A549 (cell line): ENCODE results near the gene ZBED4. TPM values are rescaled to one million over a fixed set of nuclear protein-coding genes. Genes with fewer than 3 reads are reported as not detected.

Experiments used
- ATAC-seq, 2 experiments: fragments of 200-7000 bp in 1 of 2; fragments of >200 bp in 1 of 2; cut with Nextera tagmentation in 1 of 2; cut with Tn5 transposase in 1 of 2; 3 replicates each; pipeline versions ENCODE4 v1.8.0 to v1.9.1; 2018 to 2020; ENCODE audit warnings: mild to moderate bottlenecking in 1 of 2, moderate library complexity in 1 of 2
- CTCF ChIA-PET: fragments of 300-600 bp; sonication (Branson Sonifier 250); formaldehyde crosslinking; extraction: SDS; loops from one replicate; lab custom pipeline; 2021; ENCODE audit warnings: antibody characterized with exemption, inconsistent platforms; lab: Yijun Ruan, JAX
- POLR2A ChIA-PET: fragments of 350-600 bp; formaldehyde crosslinking; extraction: SDS; loops from one replicate; lab custom pipeline; 2021; ENCODE audit warnings: antibody characterized with exemption, inconsistent platforms; lab: Yijun Ruan, JAX
- DNase-seq, 2 experiments: peaks; one replicate each; pipeline versions ENCODE4 v3.0.0 to v3.0.0-alpha.2; 2011 to 2016; ENCODE audit warnings: low read depth in 1 of 2, low spot score in 1 of 2
- FAIRE-seq: peaks from 2 replicates; lab custom pipeline; 2011; peaks lifted over from hg19 to GRCh38; lab: Jason Lieb, UNC
- H3K27ac ChIP-seq, 2 experiments: fragments of >200 bp; sonication (Bioruptor Twin); formaldehyde crosslinking; 3 replicates each; pipeline ENCODE4 v1.5.1; 2016 to 2017
- H3K4me1 ChIP-seq: fragments of >200 bp; sonication (Bioruptor Twin); formaldehyde crosslinking; 3 replicates; pipeline ENCODE4 v1.6.1; 2016
- H3K4me2 ChIP-seq: fragments of >200 bp; sonication (Bioruptor Twin); formaldehyde crosslinking; 3 replicates; pipeline ENCODE4 v1.6.1; 2016
- H3K4me3 ChIP-seq: fragments of >200 bp; sonication (Bioruptor Twin); formaldehyde crosslinking; 3 replicates; pipeline ENCODE4 v1.5.1; 2016
- H3K9me3 ChIP-seq: fragments of >200 bp; sonication (Bioruptor Twin); formaldehyde crosslinking; 3 replicates; pipeline ENCODE4 v1.6.1; 2016
- BHLHE40 ChIP-seq: IDR thresholded peaks from 2 replicates; pipeline ENCODE4 v1.6.1; 2012; ENCODE audit warnings: low read depth, low read length, inconsistent platforms
- CBX2 ChIP-seq: fragments of 200-600 bp; sonication (generic); IDR thresholded peaks from 2 replicates; pipeline ENCODE4 v1.6.1; 2016; ENCODE audit warnings: low read depth, mild to moderate bottlenecking, borderline replicate concordance
- CEBPB ChIP-seq, 2 experiments: fragments of >200 bp in 1 of 2; sonication (Bioruptor Twin) in 1 of 2; formaldehyde crosslinking in 1 of 2; IDR thresholded peaks; 2 replicates each; pipeline ENCODE4 v1.6.1; 2012 to 2016
- EHF ChIP-seq: fragments of 250-450 bp; sonication (Bioruptor Pico); IDR thresholded peaks from 2 replicates; pipeline ENCODE4 v1.5.0; 2020; ENCODE audit warnings: mild to moderate bottlenecking
- EHMT2 ChIP-seq: fragments of 200-600 bp; sonication (generic); IDR thresholded peaks from 2 replicates; pipeline ENCODE4 v1.6.1; 2016; ENCODE audit warnings: antibody characterized with exemption, low read depth, mild to moderate bottlenecking, moderate library complexity
- EP300 ChIP-seq, 2 experiments: fragments of >200 bp; sonication (Bioruptor Twin); formaldehyde crosslinking; IDR thresholded peaks; 2 replicates in 1 of 2; 3 replicates in 1 of 2; pipeline ENCODE4 v1.6.1; 2016 to 2017
- FOSB ChIP-seq: fragments of 250-450 bp; sonication (Bioruptor Pico); IDR thresholded peaks from 2 replicates; pipeline ENCODE4 v1.5.0; 2020; ENCODE audit warnings: mild to moderate bottlenecking, moderate library complexity
- HEYL ChIP-seq: fragments of 250-450 bp; sonication (Bioruptor Pico); IDR thresholded peaks from 2 replicates; pipeline ENCODE4 v1.8.0; 2021; ENCODE audit warnings: mild to moderate bottlenecking, moderate library complexity
- HOXA7 ChIP-seq: fragments of 250-450 bp; sonication (Bioruptor Pico); IDR thresholded peaks from 2 replicates; pipeline ENCODE4 v1.5.0; 2020; ENCODE audit warnings: mild to moderate bottlenecking, moderate library complexity
- JUNB ChIP-seq: fragments of >200 bp; sonication (Bioruptor Twin); formaldehyde crosslinking; IDR thresholded peaks from 2 replicates; pipeline ENCODE4 v1.6.1; 2016
- MAZ ChIP-seq: fragments of 150-350 bp; IDR thresholded peaks from 2 replicates; pipeline ENCODE4 v1.6.1; 2014; ENCODE audit warnings: antibody characterized with exemption, low read depth, low read length, borderline replicate concordance
- PHF8 ChIP-seq: fragments of 200-600 bp; sonication (generic); IDR thresholded peaks from 2 replicates; pipeline ENCODE4 v1.6.1; 2016; ENCODE audit warnings: low read depth, mild to moderate bottlenecking, antibody characterized with exemption, moderate library complexity, borderline replicate concordance
- POLR2A ChIP-seq: IDR thresholded peaks from 2 replicates; pipeline ENCODE4 v1.6.1; 2012; ENCODE audit warnings: mild to moderate bottlenecking, low read length
- POLR2AphosphoS2 ChIP-seq: conservative IDR thresholded peaks from 2 replicates; pipeline ENCODE4 v1.6.1; 2012; ENCODE audit warnings: low read length, improper control_type of control experiment, inconsistent platforms
- RAD21 ChIP-seq, 2 experiments: fragments of >200 bp in 1 of 2; sonication (Bioruptor Twin) in 1 of 2; formaldehyde crosslinking in 1 of 2; IDR thresholded peaks in 1 of 2; conservative IDR thresholded peaks in 1 of 2; 2 replicates in 1 of 2; 3 replicates in 1 of 2; pipeline ENCODE4 v1.6.1; 2012 to 2018; ENCODE audit warnings: inconsistent platforms in 1 of 2
- RFX5 ChIP-seq: fragments of 450-650 bp; IDR thresholded peaks from 2 replicates; pipeline ENCODE4 v1.7.1; 2014; ENCODE audit warnings: antibody characterized with exemption, mild to moderate bottlenecking, moderate library complexity
- RNF2 ChIP-seq: fragments of 200-600 bp; sonication (generic); IDR thresholded peaks from 2 replicates; pipeline ENCODE4 v1.6.1; 2016; ENCODE audit warnings: low read depth, mild to moderate bottlenecking, antibody characterized with exemption, moderate library complexity, borderline replicate concordance
- SREBF2 ChIP-seq: fragments of 450-650 bp; IDR thresholded peaks from 2 replicates; pipeline ENCODE4 v1.6.1; 2014; ENCODE audit warnings: mild to moderate bottlenecking, moderate library complexity
- TFCP2L1 ChIP-seq: fragments of 250-450 bp; sonication (Bioruptor Pico); IDR thresholded peaks from 2 replicates; pipeline ENCODE4 v1.5.0; 2021; ENCODE audit warnings: mild to moderate bottlenecking
- ZC3H11A ChIP-seq: fragments of 450-650 bp; IDR thresholded peaks from 2 replicates; pipeline ENCODE4 v1.6.1; 2014; ENCODE audit warnings: antibody characterized with exemption, mild to moderate bottlenecking
- ZNF302 ChIP-seq: fragments of 250-450 bp; sonication (Bioruptor Pico); IDR thresholded peaks from 2 replicates; pipeline ENCODE4 v1.9.0; 2021; ENCODE audit warnings: inconsistent platforms, mild to moderate bottlenecking, moderate library complexity
- ZSCAN20 ChIP-seq: fragments of 250-450 bp; sonication (Bioruptor Pico); IDR thresholded peaks from 2 replicates; pipeline ENCODE4 v1.8.0; 2022; ENCODE audit warnings: mild to moderate bottlenecking, moderate library complexity
- WGBS: methylation state at CpG from one replicate; pipeline ENCODE4 v1.1.6; 2017; ENCODE audit errors: missing lambda C conversion rate; 5-methylcytosine and 5-hydroxymethylcytosine counted together
- polyA plus RNA-seq, 4 experiments: library from polyadenylated mRNA; depleted of rRNA in 3 of 4; stranded (reverse); fragments of >200 nt; fragmentation: RNase III in 1 of 4; extraction: RNeasy Plus Mini Kit Qiagen cat#74134 plus additional on column Dnase treatment in 1 of 4; gene quantifications; 2 replicates in 3 of 4; 3 replicates in 1 of 4; pipeline ENCODE4 v1.2.3, GENCODE V29; 2011 to 2017
- TF ChIP-seq, protein P1 (sequence below): fragments of 450-650 bp; IDR thresholded peaks from 2 replicates; pipeline ENCODE4 v1.6.1; 2014; ENCODE audit warnings: antibody characterized with exemption
- TF ChIP-seq, protein P2 (sequence below): fragments of 200-600 bp; sonication (generic); IDR thresholded peaks from 2 replicates; pipeline ENCODE4 v1.6.1; 2016; ENCODE audit warnings: antibody characterized with exemption, mild to moderate bottlenecking, moderate library complexity
- TF ChIP-seq, protein P3 (sequence below): fragments of 250-450 bp; sonication (Bioruptor Pico); IDR thresholded peaks from 2 replicates; pipeline ENCODE4 v1.5.0; 2020; ENCODE audit warnings: low read depth, mild to moderate bottlenecking, moderate library complexity

The ZBED4 gene
- polyA plus RNA-seq, 2 of the 4 experiments (the other 2 are of a cell fraction): 8.6 to 9.5 TPM

DNA sequence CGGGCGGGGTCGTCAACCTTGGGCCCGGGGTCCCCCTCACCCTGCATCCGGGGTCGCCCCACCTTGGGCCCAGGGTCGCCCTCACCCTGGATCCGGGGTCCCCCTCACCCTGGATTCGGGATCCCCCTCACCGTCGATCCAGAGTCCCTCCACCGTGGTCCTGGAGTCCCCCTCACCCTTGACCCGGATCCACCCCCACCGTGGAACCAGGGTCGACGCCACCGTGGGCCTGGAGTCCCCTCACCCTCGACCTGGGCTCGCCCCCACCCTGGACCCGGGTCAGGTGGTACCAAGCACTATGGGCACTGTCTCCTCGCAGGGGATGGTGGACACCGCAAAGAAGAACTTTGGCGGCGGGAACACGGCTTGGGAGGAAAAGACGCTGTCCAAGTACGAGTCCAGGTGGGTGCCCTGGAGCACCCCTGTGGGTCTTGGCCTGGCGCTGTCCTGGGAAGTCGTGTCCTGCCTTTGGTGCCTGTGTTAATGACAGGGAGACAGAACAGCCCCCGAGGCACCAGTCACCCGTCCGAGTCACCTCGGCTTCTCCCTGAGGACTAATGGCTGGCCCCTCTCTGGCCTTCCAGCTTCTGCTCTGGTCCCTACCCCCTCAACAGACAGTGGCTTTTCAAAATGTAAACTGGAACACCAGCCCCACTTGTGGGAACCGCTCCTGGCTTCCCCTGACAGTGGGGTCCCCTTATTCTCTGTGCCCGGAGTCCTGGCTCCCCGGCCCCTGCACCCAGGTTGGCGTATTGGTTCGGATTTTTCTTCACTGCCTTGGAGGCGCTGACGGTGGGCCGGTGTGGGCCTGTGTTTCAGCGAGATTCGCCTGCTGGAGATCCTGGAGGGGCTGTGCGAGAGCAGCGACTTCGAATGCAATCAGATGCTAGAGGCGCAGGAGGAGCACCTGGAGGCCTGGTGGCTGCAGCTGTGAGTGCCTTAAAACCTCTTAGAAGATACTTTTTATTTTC lies 65.6 kb downstream of the ZBED4 start:
- H3K4me2 ChIP-seq: peak overlapping the region; percentile 89
- CTCF ChIA-PET: interaction anchor here (2.0 kb wide), 1 partner anchor 12 kb away, joined by 6 read pairs; no protein-coding TSS in a partner anchor
- FAIRE-seq: no peak
- 77% methylated on average over 27 of the region's 47 CpGs for WGBS
- no peaks in the 10 kb centered on the region for H3K9me3 ChIP-seq
- peak overlapping the region; percentile 65 to 87 for H3K27ac ChIP-seq
- H3K4me3 ChIP-seq: peak overlapping the region; percentile 71
- DNase-seq: no peak
- POLR2A ChIA-PET: interaction anchor here (0.6 kb wide), 1 partner anchor 108 kb away, joined by 5 read pairs; no protein-coding TSS in a partner anchor
- ATAC-seq: no peak
- H3K4me1 ChIP-seq: peaks cover 5% of the 10 kb centered on the region; the same call in 1 of the 3 replicates
- TF ChIP-seq, protein P1, sequence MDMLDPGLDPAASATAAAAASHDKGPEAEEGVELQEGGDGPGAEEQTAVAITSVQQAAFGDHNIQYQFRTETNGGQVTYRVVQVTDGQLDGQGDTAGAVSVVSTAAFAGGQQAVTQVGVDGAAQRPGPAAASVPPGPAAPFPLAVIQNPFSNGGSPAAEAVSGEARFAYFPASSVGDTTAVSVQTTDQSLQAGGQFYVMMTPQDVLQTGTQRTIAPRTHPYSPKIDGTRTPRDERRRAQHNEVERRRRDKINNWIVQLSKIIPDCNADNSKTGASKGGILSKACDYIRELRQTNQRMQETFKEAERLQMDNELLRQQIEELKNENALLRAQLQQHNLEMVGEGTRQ: no peak
- TF ChIP-seq POLR2AphosphoS2 (no peak), MAZ (no peak), CBX2 (no peak), CEBPB (IDR thresholded peaks at IDR 0.05) (no peak), BHLHE40 (no peak), RNF2 (no peak), RFX5 (no peak), HOXA7 (CRISPR knock-in tag) (no peak), TFCP2L1 (CRISPR knock-in tag) (no peak)
- TF ChIP-seq, protein P2, sequence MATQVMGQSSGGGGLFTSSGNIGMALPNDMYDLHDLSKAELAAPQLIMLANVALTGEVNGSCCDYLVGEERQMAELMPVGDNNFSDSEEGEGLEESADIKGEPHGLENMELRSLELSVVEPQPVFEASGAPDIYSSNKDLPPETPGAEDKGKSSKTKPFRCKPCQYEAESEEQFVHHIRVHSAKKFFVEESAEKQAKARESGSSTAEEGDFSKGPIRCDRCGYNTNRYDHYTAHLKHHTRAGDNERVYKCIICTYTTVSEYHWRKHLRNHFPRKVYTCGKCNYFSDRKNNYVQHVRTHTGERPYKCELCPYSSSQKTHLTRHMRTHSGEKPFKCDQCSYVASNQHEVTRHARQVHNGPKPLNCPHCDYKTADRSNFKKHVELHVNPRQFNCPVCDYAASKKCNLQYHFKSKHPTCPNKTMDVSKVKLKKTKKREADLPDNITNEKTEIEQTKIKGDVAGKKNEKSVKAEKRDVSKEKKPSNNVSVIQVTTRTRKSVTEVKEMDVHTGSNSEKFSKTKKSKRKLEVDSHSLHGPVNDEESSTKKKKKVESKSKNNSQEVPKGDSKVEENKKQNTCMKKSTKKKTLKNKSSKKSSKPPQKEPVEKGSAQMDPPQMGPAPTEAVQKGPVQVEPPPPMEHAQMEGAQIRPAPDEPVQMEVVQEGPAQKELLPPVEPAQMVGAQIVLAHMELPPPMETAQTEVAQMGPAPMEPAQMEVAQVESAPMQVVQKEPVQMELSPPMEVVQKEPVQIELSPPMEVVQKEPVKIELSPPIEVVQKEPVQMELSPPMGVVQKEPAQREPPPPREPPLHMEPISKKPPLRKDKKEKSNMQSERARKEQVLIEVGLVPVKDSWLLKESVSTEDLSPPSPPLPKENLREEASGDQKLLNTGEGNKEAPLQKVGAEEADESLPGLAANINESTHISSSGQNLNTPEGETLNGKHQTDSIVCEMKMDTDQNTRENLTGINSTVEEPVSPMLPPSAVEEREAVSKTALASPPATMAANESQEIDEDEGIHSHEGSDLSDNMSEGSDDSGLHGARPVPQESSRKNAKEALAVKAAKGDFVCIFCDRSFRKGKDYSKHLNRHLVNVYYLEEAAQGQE: no peak

DNA sequence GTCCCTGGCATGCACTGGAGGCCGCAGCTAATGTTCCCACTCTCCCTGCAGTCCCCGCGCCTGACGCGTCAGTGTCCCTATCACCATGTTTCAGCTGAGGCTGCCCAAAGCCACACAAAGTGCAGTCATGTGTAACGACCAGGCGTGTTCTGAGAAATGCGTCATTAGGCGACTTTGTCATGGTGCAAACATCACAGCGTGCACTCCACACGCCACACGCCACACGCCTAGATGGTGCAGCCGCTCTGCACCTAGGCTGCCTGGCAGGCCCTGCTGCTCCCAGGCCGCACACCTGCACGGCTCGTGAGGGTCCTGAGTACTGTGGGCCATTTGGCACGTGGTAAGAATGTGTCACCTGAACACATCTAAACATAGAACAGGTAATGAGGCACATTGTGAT lies 67.2 kb downstream of the ZBED4 start:
- CTCF ChIA-PET: interaction anchor here (0.8 to 2.0 kb wide), 2 partner anchors 10 to 110 kb away, joined by 3 to 6 read pairs; no protein-coding TSS in a partner anchor
- Histone ChIP-seq H3K27ac (no peak overlapping the region), H3K4me3 (no peak overlapping the region), H3K4me2 (no peak overlapping the region), H3K4me1 (peaks cover 5% of the 10 kb centered on the region; the same call in 1 of the 3 replicates), H3K9me3 (no peaks in the 10 kb centered on the region)
- no peak for DNase-seq
- ATAC-seq: no peak
- 80% methylated on average over 3 of the region's 18 CpGs for WGBS
- no peak for FAIRE-seq
- TF ChIP-seq CEBPB (IDR thresholded peaks at IDR 0.05) (no peak), JUNB (no peak), RAD21 (conservative IDR thresholded peaks at IDR 0.05 in 1 of 2, IDR thresholded peaks at IDR 0.05 in 1 of 2) (no peak), ZSCAN20 (CRISPR knock-in tag) (no peak), TFCP2L1 (CRISPR knock-in tag) (no peak), HEYL (CRISPR knock-in tag) (no peak), SREBF2 (no peak), FOSB (CRISPR knock-in tag) (no peak), ZNF302 (CRISPR knock-in tag) (no peak), POLR2A (no peak), EP300 (IDR thresholded peaks at IDR 0.05) (no peak), PHF8 (no peak), RNF2 (no peak), EHMT2 (no peak), POLR2AphosphoS2 (no peak), ZC3H11A (no peak), EHF (no peak)
- TF ChIP-seq, protein P3, sequence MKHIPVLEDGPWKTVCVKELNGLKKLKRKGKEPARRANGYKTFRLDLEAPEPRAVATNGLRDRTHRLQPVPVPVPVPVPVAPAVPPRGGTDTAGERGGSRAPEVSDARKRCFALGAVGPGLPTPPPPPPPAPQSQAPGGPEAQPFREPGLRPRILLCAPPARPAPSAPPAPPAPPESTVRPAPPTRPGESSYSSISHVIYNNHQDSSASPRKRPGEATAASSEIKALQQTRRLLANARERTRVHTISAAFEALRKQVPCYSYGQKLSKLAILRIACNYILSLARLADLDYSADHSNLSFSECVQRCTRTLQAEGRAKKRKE (CRISPR knock-in tag): no peak
- TF ChIP-seq, all 56 proteins: peak for 0
- POLR2A ChIA-PET: no interaction called here
